ENCODE measurements around the gene MARS2.
"Not testable (repeated sequence)": the region's sequence is repeated elsewhere in the genome, so short reads cannot be mapped to it uniquely, and the experiment has no call there.

Gene MARS2

GRCh38 chr2:197677483-197677882 lies 27.7 kb upstream of the MARS2 start:
- Mint-ChIP-seq H3K4me1 (ENCODE audit: low read depth in 2 of 2) (no peaks in the 10 kb centered on the region), H3K4me3 (no peak overlapping the region), H3K27ac (no peak overlapping the region), H3K27me3 (peaks cover 0 to 28% of the 10 kb centered on the region in 2 donors), H3K9me3 (no peaks in the 10 kb centered on the region), H3K36me3 (ENCODE audit: insufficient read depth) (no peaks in the 10 kb centered on the region)
- DNase-seq: no peak
- ATAC-seq (replicated peaks): no peak

GRCh38 chr2:197695206-197695605 lies 10.0 kb upstream of the MARS2 start:
- H3K36me3 Mint-ChIP-seq (ENCODE audit: insufficient read depth); H3K4me3 Mint-ChIP-seq; H3K9me3 Mint-ChIP-seq: not testable (repeated sequence)

DNA sequence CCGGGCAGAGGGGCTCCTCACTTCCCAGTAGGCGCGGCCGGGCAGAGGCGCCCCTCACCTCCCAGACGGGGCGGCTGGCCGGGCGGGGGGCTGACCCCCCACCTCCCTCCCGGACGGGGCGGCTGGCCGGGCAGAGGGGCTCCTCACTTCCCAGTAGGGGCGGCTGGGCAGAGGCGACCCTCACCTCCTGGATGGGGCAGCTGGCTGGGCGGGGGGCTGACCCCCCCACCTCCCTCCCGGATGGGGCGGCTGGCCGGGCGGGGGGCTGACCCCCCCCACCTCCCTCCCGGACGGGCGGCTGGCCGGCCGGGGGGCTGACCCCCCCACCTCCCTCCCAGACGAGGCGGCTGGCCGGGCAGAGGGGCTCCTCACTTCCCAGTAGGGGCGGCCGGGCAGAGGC lies 9.2 kb upstream of the MARS2 start:
- H3K9me3 Mint-ChIP-seq; H3K27ac Mint-ChIP-seq; H3K4me3 Mint-ChIP-seq; H3K27me3 Mint-ChIP-seq; ATAC-seq (replicated peaks); DNase-seq; H3K36me3 Mint-ChIP-seq (ENCODE audit: insufficient read depth); H3K4me1 Mint-ChIP-seq (ENCODE audit: low read depth in 2 of 2): not testable (repeated sequence)

More at GRCh38 chr2:197695206-197695605, 10.0 kb upstream of the MARS2 start:
- not testable (repeated sequence) for H3K4me1 Mint-ChIP-seq (ENCODE audit: low read depth in 2 of 2); DNase-seq; H3K27me3 Mint-ChIP-seq; H3K27ac Mint-ChIP-seq; ATAC-seq (replicated peaks)

GRCh38 chr2:197696571-197696970 lies 8.6 kb upstream of the MARS2 start:
- peaks cover 0 to 11% of the 10 kb centered on the region in 2 donors for H3K4me1 Mint-ChIP-seq (ENCODE audit: low read depth in 2 of 2)
- H3K4me3 Mint-ChIP-seq; H3K27me3 Mint-ChIP-seq; H3K27ac Mint-ChIP-seq; H3K36me3 Mint-ChIP-seq (ENCODE audit: insufficient read depth); ATAC-seq (replicated peaks); DNase-seq; H3K9me3 Mint-ChIP-seq: not testable (repeated sequence)

- not testable (repeated sequence) for H3K27me3 Mint-ChIP-seq; H3K36me3 Mint-ChIP-seq (ENCODE audit: insufficient read depth); DNase-seq; ATAC-seq (replicated peaks); H3K27ac Mint-ChIP-seq; H3K9me3 Mint-ChIP-seq; H3K4me3 Mint-ChIP-seq
- peaks cover 2 to 11% of the 10 kb centered on the region in 2 donors for H3K4me1 Mint-ChIP-seq (ENCODE audit: low read depth in 2 of 2)
These were observed 5.4 kb upstream of the MARS2 start for GRCh38 chr2:197699724-197700123.

GRCh38 chr2:197700960-197701359 lies 4.2 kb upstream of the MARS2 start:
- H3K27me3 Mint-ChIP-seq: peaks cover 0 to 7% of the 10 kb centered on the region in 2 donors
- H3K27ac Mint-ChIP-seq: no peak overlapping the region
- ATAC-seq (replicated peaks) (no peak), DNase-seq (no peak)
- H3K4me1 Mint-ChIP-seq (ENCODE audit: low read depth in 2 of 2): peaks cover 6 to 16% of the 10 kb centered on the region in 2 donors
- H3K36me3 Mint-ChIP-seq (ENCODE audit: insufficient read depth): peaks cover 16% of the 10 kb centered on the region
- H3K4me3 Mint-ChIP-seq: no peak overlapping the region
- no peaks in the 10 kb centered on the region for H3K9me3 Mint-ChIP-seq

DNA sequence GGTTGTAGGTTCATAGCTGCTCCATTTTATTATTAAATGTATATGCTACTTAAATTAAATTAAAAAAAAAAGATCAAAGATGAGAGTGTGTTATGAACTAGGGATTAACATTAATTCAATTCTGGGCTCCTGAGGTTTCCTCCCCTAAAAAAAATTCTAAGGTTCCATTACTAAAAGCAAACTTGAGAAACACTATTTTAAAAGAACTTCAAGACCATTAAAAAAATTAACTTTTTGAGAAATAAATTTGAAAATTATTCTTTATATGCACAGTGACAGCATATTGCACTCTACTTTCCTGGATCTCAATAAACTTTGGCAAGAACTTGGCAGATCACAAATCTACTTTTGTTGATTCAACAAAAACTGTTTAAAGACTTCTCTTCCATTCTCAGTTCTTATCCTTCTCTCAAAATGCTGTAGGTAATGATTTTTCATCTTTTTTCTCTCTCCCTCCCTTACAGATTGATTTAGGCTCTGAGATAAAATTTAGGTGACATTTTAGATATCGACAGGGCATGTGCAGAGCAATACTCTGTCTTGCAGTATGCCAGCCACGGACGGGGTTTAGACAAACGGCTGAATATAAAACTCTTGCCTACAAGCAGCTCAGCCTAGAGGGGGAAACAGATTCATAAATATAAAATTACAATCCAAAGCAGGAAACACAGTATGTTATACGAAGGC lies 592 bp upstream of the MARS2 start:
- Mint-ChIP-seq H3K27me3 (peaks cover 0 to 7% of the 10 kb centered on the region in 2 donors), H3K36me3 (ENCODE audit: insufficient read depth) (peaks cover 25% of the 10 kb centered on the region), H3K4me3 (peak overlapping the region; percentile 69 to 95), H3K9me3 (no peaks in the 10 kb centered on the region), H3K27ac (peak overlapping the region; percentile 88 to 90), H3K4me1 (ENCODE audit: low read depth in 2 of 2) (peaks cover 34 to 37% of the 10 kb centered on the region in 2 donors)
- ATAC-seq (replicated peaks): peak; percentile 51
- no peak for DNase-seq

DNA sequence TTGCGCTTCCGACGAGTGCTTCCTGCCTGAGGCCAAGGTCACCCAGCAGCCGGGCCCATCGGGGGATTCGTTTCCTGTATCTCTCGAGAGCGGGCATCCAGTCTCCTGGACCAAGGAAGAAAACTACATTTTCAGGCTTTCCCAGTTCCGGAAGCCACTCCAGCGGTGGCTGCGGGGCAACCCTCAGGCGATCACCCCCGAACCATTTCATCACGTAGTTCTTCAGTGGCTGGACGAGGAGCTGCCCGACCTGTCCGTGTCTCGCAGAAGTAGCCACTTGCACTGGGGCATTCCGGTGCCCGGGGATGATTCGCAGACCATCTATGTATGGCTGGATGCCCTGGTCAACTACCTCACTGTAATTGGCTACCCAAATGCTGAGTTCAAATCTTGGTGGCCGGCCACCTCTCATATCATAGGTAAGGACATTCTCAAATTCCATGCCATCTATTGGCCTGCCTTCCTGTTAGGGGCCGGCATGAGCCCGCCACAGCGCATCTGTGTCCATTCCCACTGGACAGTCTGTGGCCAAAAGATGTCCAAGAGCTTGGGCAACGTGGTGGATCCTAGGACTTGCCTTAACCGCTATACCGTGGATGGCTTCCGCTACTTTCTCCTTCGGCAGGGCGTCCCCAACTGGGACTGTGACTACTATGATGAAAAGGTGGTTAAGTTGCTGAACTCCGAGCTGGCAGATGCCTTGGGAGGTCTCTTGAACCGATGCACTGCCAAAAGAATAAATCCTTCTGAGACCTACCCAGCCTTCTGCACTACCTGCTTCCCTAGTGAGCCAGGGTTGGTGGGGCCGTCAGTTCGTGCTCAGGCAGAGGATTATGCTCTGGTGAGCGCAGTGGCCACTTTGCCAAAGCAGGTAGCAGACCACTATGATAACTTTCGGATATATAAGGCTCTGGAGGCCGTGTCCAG lies 1.0 kb downstream of the MARS2 start:
- Mint-ChIP-seq H3K36me3 (ENCODE audit: insufficient read depth) (peaks cover 22% of the 10 kb centered on the region), H3K9me3 (no peaks in the 10 kb centered on the region), H3K27me3 (peaks cover 0 to 3% of the 10 kb centered on the region in 2 donors), H3K27ac (peak overlapping the region; percentile 88 to 90), H3K4me1 (ENCODE audit: low read depth in 2 of 2) (peaks cover 39 to 45% of the 10 kb centered on the region in 2 donors), H3K4me3 (peak overlapping the region; percentile 69 to 95)
- ATAC-seq (replicated peaks): no peak
- no peak for DNase-seq

GRCh38 chr2:197706839-197707207 lies 1.7 kb downstream of the MARS2 start:
- H3K4me3 Mint-ChIP-seq: peak overlapping the region; percentile 69 to 95
- H3K4me1 Mint-ChIP-seq (ENCODE audit: low read depth in 2 of 2): peaks cover 41 to 45% of the 10 kb centered on the region in 2 donors
- peaks cover 22% of the 10 kb centered on the region for H3K36me3 Mint-ChIP-seq (ENCODE audit: insufficient read depth)
- ATAC-seq (replicated peaks) (no peak), DNase-seq (no peak)
- no peaks in the 10 kb centered on the region for H3K9me3 Mint-ChIP-seq
- no peaks in the 10 kb centered on the region for H3K27me3 Mint-ChIP-seq
- peak overlapping the region; percentile 88 to 90 for H3K27ac Mint-ChIP-seq

DNA sequence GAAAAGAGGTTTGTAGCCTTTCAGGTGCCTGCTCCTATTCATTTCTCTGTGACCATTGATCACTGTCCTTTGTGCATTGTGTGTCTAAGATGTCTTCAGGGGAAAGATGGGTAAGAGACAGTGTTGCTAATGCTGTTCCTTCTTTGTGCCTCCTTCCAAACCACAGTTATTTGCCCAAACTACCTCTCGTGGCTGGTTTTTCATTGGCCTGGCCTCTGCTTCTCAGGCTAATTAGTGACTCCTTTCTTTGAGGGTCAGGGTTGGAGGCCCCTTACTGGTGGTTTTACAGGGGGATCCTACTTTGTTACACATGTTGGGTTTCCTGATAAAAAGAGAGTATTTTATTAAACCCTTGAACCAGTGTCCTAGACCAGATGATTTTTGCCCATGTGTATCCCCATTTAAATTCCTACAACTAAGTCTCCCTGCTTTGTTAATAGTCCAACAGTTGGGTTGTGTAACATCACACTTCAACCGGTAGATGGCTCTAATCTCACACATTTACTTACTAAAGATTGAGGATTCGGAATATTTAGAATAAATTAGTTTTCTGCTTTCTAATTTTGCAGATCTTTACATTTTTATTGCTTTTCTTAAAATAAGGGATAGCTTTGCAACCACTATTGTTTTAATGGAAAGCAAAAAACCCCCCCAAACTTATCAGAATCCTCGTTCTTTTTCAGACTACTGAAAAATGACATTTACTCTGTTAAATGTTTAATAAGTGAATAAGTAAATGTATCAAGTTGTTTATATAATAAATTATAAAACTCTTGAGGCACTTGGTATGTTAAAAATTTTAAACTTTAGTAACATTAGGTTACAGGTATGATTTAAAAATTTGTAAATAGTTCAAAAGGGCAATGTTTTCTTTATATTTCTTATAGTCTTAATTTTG lies 2.4 kb downstream of the MARS2 start:
- no peak overlapping the region for H3K27ac Mint-ChIP-seq
- no peaks in the 10 kb centered on the region for H3K27me3 Mint-ChIP-seq
- H3K4me1 Mint-ChIP-seq (ENCODE audit: low read depth in 2 of 2): peaks cover 41 to 52% of the 10 kb centered on the region in 2 donors
- peak overlapping the region; percentile 69 to 95 for H3K4me3 Mint-ChIP-seq
- DNase-seq (no peak), ATAC-seq (replicated peaks) (no peak)
- no peaks in the 10 kb centered on the region for H3K9me3 Mint-ChIP-seq
- H3K36me3 Mint-ChIP-seq (ENCODE audit: insufficient read depth): peaks cover 25% of the 10 kb centered on the region

DNA sequence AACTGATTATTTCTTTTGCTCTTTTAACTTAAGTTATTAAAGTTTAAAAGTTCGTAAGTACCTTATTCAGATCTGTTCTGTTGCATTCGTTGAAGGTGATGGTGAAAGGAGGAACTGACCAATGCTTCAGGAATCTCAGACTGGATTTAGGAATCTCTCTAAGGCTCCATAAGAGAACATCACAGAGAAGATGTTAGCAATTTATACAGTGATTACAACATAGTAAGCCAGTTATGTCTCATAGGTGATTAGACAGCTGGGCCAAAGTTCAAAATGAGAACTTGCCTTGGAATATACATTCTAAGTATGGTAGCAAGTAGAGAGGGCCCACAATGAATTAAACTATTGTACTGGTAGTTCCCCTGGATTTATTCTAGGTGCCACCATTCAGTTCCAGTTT lies 3.2 kb downstream of the MARS2 start:
- H3K4me1 Mint-ChIP-seq (ENCODE audit: low read depth in 2 of 2): peaks cover 43 to 52% of the 10 kb centered on the region in 2 donors
- H3K27ac Mint-ChIP-seq: no peak overlapping the region
- H3K9me3 Mint-ChIP-seq: no peaks in the 10 kb centered on the region
- peaks cover 23% of the 10 kb centered on the region for H3K36me3 Mint-ChIP-seq (ENCODE audit: insufficient read depth)
- DNase-seq (no peak), ATAC-seq (replicated peaks) (no peak)
- H3K27me3 Mint-ChIP-seq: no peaks in the 10 kb centered on the region
- H3K4me3 Mint-ChIP-seq: peak overlapping the region in 1 of 2 donors; percentile 55

GRCh38 chr2:197709140-197709539 lies 4.0 kb downstream of the MARS2 start:
- not testable (repeated sequence) for H3K27me3 Mint-ChIP-seq; DNase-seq; H3K9me3 Mint-ChIP-seq; ATAC-seq (replicated peaks)
- peak overlapping the region in 1 of 2 donors; percentile 55 for H3K4me3 Mint-ChIP-seq
- H3K4me1 Mint-ChIP-seq (ENCODE audit: low read depth in 2 of 2): peaks cover 44 to 54% of the 10 kb centered on the region in 2 donors
- H3K36me3 Mint-ChIP-seq (ENCODE audit: insufficient read depth): peaks cover 23% of the 10 kb centered on the region
- peak overlapping the region in 1 of 2 donors; percentile 3 for H3K27ac Mint-ChIP-seq

Measured in effector memory CD8-positive, alpha-beta T cell (primary cell).